OCI-LY1 (cell line): ENCODE data around the gene BRD7.

Experiments used
- H2AFZ ChIP-seq: fragments of 200-600 bp; sonication (generic), shearing (Covaris generic); 2 replicates; pipeline ENCODE4 v1.6.0; 2014; ENCODE audit warnings: antibody characterized with exemption, mild to moderate bottlenecking, low read length
- H3F3A ChIP-seq: fragments of 200-600 bp; sonication (generic), shearing (Covaris generic); 2 replicates; pipeline ENCODE4 v1.6.0; 2014; ENCODE audit warnings: mild to moderate bottlenecking, antibody characterized with exemption, low read length, moderate library complexity; ENCODE audit not compliant: insufficient read depth
- H3K27ac ChIP-seq: fragments of 200-600 bp; sonication (generic); 2 replicates; pipeline ENCODE4 v1.5.1; 2014; ENCODE audit warnings: low read length, mixed run types, mild to moderate bottlenecking, low read depth; ENCODE audit not compliant: poor library complexity, severe bottlenecking
- H3K27me3 ChIP-seq: fragments of 200-600 bp; sonication (generic); 2 replicates; pipeline ENCODE4 v1.6.0; 2014; ENCODE audit warnings: antibody characterized with exemption, mild to moderate bottlenecking, low read length, moderate library complexity; ENCODE audit not compliant: insufficient read depth
- H3K36me3 ChIP-seq: fragments of 200-600 bp; sonication (generic); 2 replicates; pipeline ENCODE4 v1.6.1; 2014; ENCODE audit warnings: mild to moderate bottlenecking, antibody characterized with exemption, low read length, moderate library complexity, mixed read lengths; ENCODE audit not compliant: insufficient read depth
- H3K4me1 ChIP-seq: fragments of 200-600 bp; sonication (generic); 2 replicates; pipeline ENCODE4 v1.5.1; 2014; ENCODE audit warnings: mild to moderate bottlenecking, low read length, moderate library complexity; ENCODE audit not compliant: insufficient read depth, severe bottlenecking
- H3K4me2 ChIP-seq: fragments of 200-600 bp; sonication (generic), shearing (Covaris generic); 2 replicates; pipeline ENCODE4 v1.6.1; 2014; ENCODE audit warnings: low read length
- H3K4me3 ChIP-seq: fragments of 200-600 bp; sonication (generic); 2 replicates; pipeline ENCODE4 v1.5.1; 2014; ENCODE audit warnings: low read length, low read depth, mild to moderate bottlenecking, mixed read lengths; ENCODE audit not compliant: poor library complexity, severe bottlenecking
- H3K79me2 ChIP-seq: fragments of 200-600 bp; shearing (Covaris generic); 2 replicates; pipeline ENCODE4 v1.6.1; 2016; ENCODE audit warnings: mixed run types, low read length, mixed read lengths; ENCODE audit not compliant: insufficient read depth
- H3K9ac ChIP-seq: fragments of 200-600 bp; sonication (generic), shearing (Covaris generic); 2 replicates; pipeline ENCODE4 v1.6.1; 2014; ENCODE audit warnings: mild to moderate bottlenecking, low read length, mixed read lengths
- H3K9me2 ChIP-seq: fragments of 200-600 bp; sonication (generic), shearing (Covaris generic); 2 replicates; pipeline ENCODE4 v1.6.1; 2014; ENCODE audit warnings: low read depth, mild to moderate bottlenecking, low read length, mixed read lengths
- H3K9me3 ChIP-seq: fragments of 200-600 bp; shearing (Covaris generic); 2 replicates; pipeline ENCODE4 v1.6.1; 2014; ENCODE audit warnings: low read length, mixed read lengths
- H4K20me1 ChIP-seq: fragments of 200-600 bp; sonication (generic), shearing (Covaris generic); 2 replicates; pipeline ENCODE4 v1.6.0; 2016; ENCODE audit warnings: mild to moderate bottlenecking, low read length; ENCODE audit not compliant: insufficient read depth
- CTCF ChIP-seq: fragments of 200-600 bp; sonication (generic), shearing (Covaris generic); IDR thresholded peaks from 2 replicates; pipeline ENCODE4 v1.5.1; 2017; ENCODE audit warnings: mild to moderate bottlenecking, antibody characterized with exemption, low read length, moderate library complexity, mixed read lengths
- EZH2 ChIP-seq: fragments of 200-600 bp; sonication (generic), shearing (Covaris generic); IDR thresholded peaks from 2 replicates; pipeline ENCODE4 v1.8.0; 2017; ENCODE audit warnings: borderline replicate concordance, mixed run types, mild to moderate bottlenecking, antibody characterized with exemption, low read length, moderate library complexity, mixed read lengths

The BRD7 gene

GRCh38 chr16:50272111-50272571 lies 96.6 kb downstream of the BRD7 start:
- no peak overlapping the region for H2AFZ ChIP-seq
- H3K4me3 ChIP-seq = no peak overlapping the region
- no peaks in the 10 kb centered on the region for H3K9me2 ChIP-seq
- H3K27ac ChIP-seq = no peak overlapping the region
- H3K36me3 ChIP-seq = no peaks in the 10 kb centered on the region
- peaks cover 4% of the 10 kb centered on the region; the same call in 1 of the 2 replicates for H3K79me2 ChIP-seq
- H4K20me1 ChIP-seq = no peaks in the 10 kb centered on the region
- peaks cover 44% of the 10 kb centered on the region for H3K4me1 ChIP-seq
- TF ChIP-seq CTCF (no peak), EZH2 (no peak)
- no peaks in the 10 kb centered on the region for H3F3A ChIP-seq
- H3K9me3 ChIP-seq = no peaks in the 10 kb centered on the region
- H3K27me3 ChIP-seq = no peaks in the 10 kb centered on the region
- H3K4me2 ChIP-seq = no peak overlapping the region
- H3K9ac ChIP-seq = no peak overlapping the region

GRCh38 chr16:50271148-50272041 lies 97.4 kb downstream of the BRD7 start:
- Histone ChIP-seq H3K9ac (no peak overlapping the region), H3K27me3 (no peaks in the 10 kb centered on the region), H3K27ac (no peak overlapping the region), H3K4me3 (no peak overlapping the region), H3K4me2 (no peak overlapping the region), H3K4me1 (peaks cover 50% of the 10 kb centered on the region), H3F3A (no peaks in the 10 kb centered on the region), H2AFZ (no peak overlapping the region), H3K79me2 (no peaks in the 10 kb centered on the region), H3K9me3 (no peaks in the 10 kb centered on the region), H3K9me2 (no peaks in the 10 kb centered on the region), H3K36me3 (no peaks in the 10 kb centered on the region), H4K20me1 (no peaks in the 10 kb centered on the region)
- no peak for TF ChIP-seq EZH2
- no peak for TF ChIP-seq CTCF

GRCh38 chr16:50270510-50271147 lies 98.2 kb downstream of the BRD7 start:
- Histone ChIP-seq H3K4me3 (no peak overlapping the region), H3K27ac (no peak overlapping the region), H3K27me3 (no peaks in the 10 kb centered on the region), H3F3A (no peaks in the 10 kb centered on the region), H4K20me1 (no peaks in the 10 kb centered on the region), H3K79me2 (no peaks in the 10 kb centered on the region), H3K36me3 (no peaks in the 10 kb centered on the region), H3K9me3 (no peaks in the 10 kb centered on the region), H3K9ac (no peak overlapping the region), H3K4me2 (no peak overlapping the region), H3K9me2 (no peaks in the 10 kb centered on the region), H2AFZ (no peak overlapping the region), H3K4me1 (peaks cover 50% of the 10 kb centered on the region)
- no peak for TF ChIP-seq CTCF
- TF ChIP-seq EZH2 = no peak
